Heart left ventricle (tissue), 16 donors: ENCODE data around the gene KLF5. TPM values are rescaled to one million over a fixed set of nuclear protein-coding genes. Genes with fewer than 3 reads are reported as not detected.

Experiments
- ATAC-seq, 4 donors: fragments of 200-7000 bp; cut with Tn5 transposase; one replicate each; pipeline ENCODE4 v1.9.1; 2020 to 2022; ENCODE audit warnings: moderate library complexity in 4 of 4, mild to moderate bottlenecking in 3 of 4, moderate number of reproducible peaks in 1 of 4
- DNase-seq, 5 donors: peaks; one replicate each; pipeline ENCODE4 v3.0.0-alpha.2; 2020
- H3K27ac ChIP-seq, 12 donors: fragments of 200-600 bp; sonication (generic) in 4 of 12; one replicate each; pipeline versions ENCODE4 v1.5.0 to v1.8.0; 2016 to 2022; ENCODE audit warnings: mild to moderate bottlenecking in 2 of 12
- H3K27me3 ChIP-seq, 9 donors: fragments of 200-600 bp; sonication (generic) in 2 of 9; one replicate each; pipeline versions ENCODE4 v1.5.1 to v1.8.0; 2016 to 2022; ENCODE audit warnings: mild to moderate bottlenecking in 3 of 9
- H3K36me3 ChIP-seq, 9 donors: fragments of 200-600 bp; sonication (generic) in 2 of 9; one replicate each; pipeline versions ENCODE4 v1.5.0 to v1.8.0; 2018 to 2022; ENCODE audit warnings: mild to moderate bottlenecking in 2 of 9
- H3K4me1 ChIP-seq, 12 donors: fragments of 200-600 bp; sonication (generic) in 4 of 12; one replicate each; pipeline versions ENCODE4 v1.5.0 to v1.8.0; 2016 to 2022; ENCODE audit warnings: mild to moderate bottlenecking in 3 of 12
- H3K4me3 ChIP-seq, 12 donors: fragments of 200-600 bp; sonication (generic) in 4 of 12; one replicate each; pipeline versions ENCODE4 v1.5.0 to v1.8.0; 2017 to 2022; ENCODE audit warnings: mild to moderate bottlenecking in 9 of 12, moderate library complexity in 4 of 12
- H3K9me3 ChIP-seq, 12 donors: fragments of 200-600 bp; sonication (generic) in 4 of 12; one replicate each; pipeline versions ENCODE4 v1.5.0 to v1.8.0; 2016 to 2022; ENCODE audit warnings: mild to moderate bottlenecking in 1 of 12
- CTCF ChIP-seq, 12 donors: fragments of 200-600 bp; sonication (generic) in 4 of 12; IDR thresholded peaks; one replicate each; pipeline versions ENCODE4 v1.5.0 to v1.8.0; 2018 to 2022; ENCODE audit warnings: antibody characterized with exemption in 12 of 12, mild to moderate bottlenecking in 5 of 12
- POLR2A ChIP-seq, 2 donors: fragments of 450-650 bp; IDR thresholded peaks; one replicate each; pipeline ENCODE4 v1.6.1; 2017; ENCODE audit warnings: antibody characterized with exemption in 2 of 2, mild to moderate bottlenecking in 2 of 2, moderate library complexity in 2 of 2
- WGBS, 4 donors: extraction: QIAGEN DNeasy Blood & Tissue Kit in 2 of 4; methylation state at CpG; one replicate each; pipeline versions ENCODE4 v1.1.5 to v1.1.7; 2013 to 2018; 5-methylcytosine and 5-hydroxymethylcytosine counted together
- intact Hi-C, 10 donors: fragments of 100-400 bp; cut with DNase I; formaldehyde crosslinking; loops; one replicate each; pipeline versions ENCODE4 v1.11.1 to v1.14.2; 2022
- polyA plus RNA-seq, 2 donors: library from polyadenylated mRNA; stranded (reverse); fragments of 200-250 nt; gene quantifications; one replicate each; pipeline ENCODE4 v1.2.3, GENCODE V29; 2013
- total RNA-seq, 9 donors: library from RNA; depleted of rRNA in 2 of 9; stranded (reverse); fragments of >200 nt in 2 of 9; fragmentation: NEBNext Ultra II Directional in 3 of 9; extraction: Animal tissue kit (Norgen Biotek cat#: 25700) in 3 of 9; gene quantifications; one replicate each; pipeline versions ENCODE4 v1.1.0 to v1.2.4, GENCODE V29; 2016 to 2023
- donor health status: ischemic (EF 13 %, LVEDD 7.1; RV severe dilation, severe dysfunction).
- donor health status: healthy with polysubstance abuse.
- donor health status: DM: no; HTN: yes; CAD: no.
- donor health status: DM: no; HTN: no; CAD: no.
- donor health status: ischemic (EF 25% LVEDD 6.9; RV normal size, moderate dysfunction).
- donor health status: ischemic (EF 25% LVEDD 5.7; RV mildly dilated, moderate dysfunction).
- donor health status: healthy.
- donor health status: DM: yes; HTN: yes; CAD: no.
- donor health status: ischemic (EF 35%, LVEDD 5.7; RV mildly dilated, moderate dysfunction).
- donor health status: nonischemic (EF 11% LVEDD 7.7; RV severe dilation, severe dysfunction).
- donor health status: DM: yes; HTN: yes; CAD: no.
- donor health status: PGD.
- donor health status: ischemic (EF 29% LVEDD 5.4; RV normal size, mild dysfunction).
- donor health status: nonischemic (EF 23%, LVEDD 6.1; RV moderate dilation, normal function).

Gene KLF5
- total and polyA plus RNA-seq, 11 donors, result 0.64 to 6.9 (median 2.6) TPM

GRCh38 chr13:73106513-73107178 lies 47.8 kb downstream of the KLF5 start:
- intact Hi-C loops, result no loop called here
- Histone ChIP-seq H3K4me1 (no peaks in the 10 kb centered on the region), H3K9me3 (no peaks in the 10 kb centered on the region), H3K27me3 (peaks cover 0 to 3% (median 0%) of the 10 kb centered on the region in 9 donors), H3K4me3 (no peak overlapping the region), H3K27ac (no peak overlapping the region), H3K36me3 (no peaks in the 10 kb centered on the region)
- no peak for TF ChIP-seq CTCF (IDR thresholded peaks at IDR 0.05)
- TF ChIP-seq POLR2A (IDR thresholded peaks at IDR 0.05), result no peak
- ATAC-seq, result no peak
- WGBS, 4 donors, result 85 to 89% (median 87%) methylated on average over 10 of the region's 10 CpGs
- no peak for DNase-seq

- H3K4me1 ChIP-seq, result no peaks in the 10 kb centered on the region
- H3K9me3 ChIP-seq, result no peaks in the 10 kb centered on the region
- H3K36me3 ChIP-seq, result no peaks in the 10 kb centered on the region
- WGBS, 4 donors, result 69 to 82% (median 78%) methylated on average over 3 of the region's 3 CpGs
- intact Hi-C loops, result no loop called here
- no peak for TF ChIP-seq POLR2A (IDR thresholded peaks at IDR 0.05)
- no peak for TF ChIP-seq CTCF (IDR thresholded peaks at IDR 0.05)
- H3K27ac ChIP-seq, result no peak overlapping the region
- H3K4me3 ChIP-seq, result no peak overlapping the region
- peaks cover 0 to 3% (median 0%) of the 10 kb centered on the region in 9 donors for H3K27me3 ChIP-seq
- DNase-seq (no peak), ATAC-seq (no peak)
Measured at GRCh38 chr13:73107481-73107880, 48.7 kb downstream of the KLF5 start.

DNA sequence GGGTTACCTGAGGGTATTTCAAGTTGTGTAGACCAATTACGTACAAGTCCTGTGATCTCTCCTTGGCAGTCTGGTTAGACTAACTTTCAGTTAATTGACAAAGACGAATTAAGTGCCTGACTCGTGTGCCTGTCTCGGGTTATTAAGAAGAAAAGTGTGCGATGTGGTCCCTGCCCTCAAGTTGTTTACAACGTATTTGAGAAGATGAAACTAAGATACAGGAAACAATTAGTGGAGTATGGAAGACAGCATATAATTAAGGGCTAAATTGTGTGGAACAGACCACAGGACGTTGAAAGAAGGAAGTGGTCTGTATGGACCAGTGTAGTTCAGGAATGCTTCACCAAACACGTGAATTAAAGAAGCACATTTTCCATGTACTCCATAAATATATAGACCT lies 49.2 kb downstream of the KLF5 start:
- intact Hi-C loops, result no loop called here
- H3K4me3 ChIP-seq, result no peak overlapping the region
- WGBS, 4 donors, result 66 to 74% (median 69%) methylated on average over 8 of the region's 8 CpGs

More for the DNA sequence above, 49.2 kb downstream of the KLF5 start:
- no peaks in the 10 kb centered on the region for H3K9me3 ChIP-seq
- ATAC-seq, result no peak
- no peak for DNase-seq
- no peaks in the 10 kb centered on the region for H3K36me3 ChIP-seq
- TF ChIP-seq CTCF (IDR thresholded peaks at IDR 0.05) (no peak), POLR2A (IDR thresholded peaks at IDR 0.05) (no peak)
- H3K27ac ChIP-seq, result no peak overlapping the region
- H3K4me1 ChIP-seq, result no peaks in the 10 kb centered on the region
- H3K27me3 ChIP-seq, result peaks cover 0 to 3% (median 0%) of the 10 kb centered on the region in 9 donors
